ENCODE measurements around the gene DHFR.
A peak's percentile ranks its signal among the peaks of the same experiment; 100 is the strongest.

The DHFR gene

DNA sequence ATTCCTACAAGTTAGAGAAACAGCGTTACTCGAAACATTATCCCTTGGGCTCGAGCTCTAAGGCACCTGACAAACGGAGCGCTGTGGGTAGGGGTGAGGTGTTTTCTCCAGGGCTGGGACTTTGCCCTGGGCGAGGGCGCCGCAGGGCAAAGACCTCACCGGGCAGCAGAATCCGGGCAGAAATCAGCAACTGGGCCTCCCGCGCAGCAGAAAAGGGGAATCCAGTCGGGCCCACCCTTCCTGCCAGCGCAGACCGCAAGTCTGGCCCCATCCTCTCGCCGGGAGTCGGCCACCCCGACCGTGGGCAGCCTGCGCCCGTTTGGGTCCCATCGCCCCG is 761 bp downstream of the DHFR start:
- DNase-seq: peak; percentile 33

DNA sequence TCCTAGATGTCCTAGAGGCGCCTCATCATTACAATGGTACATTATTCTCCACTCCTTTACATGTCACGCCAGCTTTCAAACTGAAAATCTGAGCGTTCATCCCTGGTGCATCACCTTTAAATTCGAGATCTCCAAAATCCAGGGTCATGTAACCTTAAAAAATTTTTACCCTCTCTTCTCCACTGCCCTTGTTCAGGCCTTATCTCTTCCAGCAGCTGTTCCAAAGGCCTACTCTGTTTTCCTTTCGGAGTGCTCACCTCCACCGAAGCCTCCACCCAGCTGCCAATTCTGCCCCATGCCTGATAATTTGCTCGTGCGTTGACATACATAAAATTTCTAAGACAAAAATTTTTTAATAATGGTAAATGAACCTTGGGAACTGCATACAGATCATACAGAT is 1.3 kb downstream of the DHFR start:
- DNase-seq: no peak

GRCh38 chr5:80646926-80647325 is 7.9 kb downstream of the DHFR start:
- DNase-seq: no peak

DNA sequence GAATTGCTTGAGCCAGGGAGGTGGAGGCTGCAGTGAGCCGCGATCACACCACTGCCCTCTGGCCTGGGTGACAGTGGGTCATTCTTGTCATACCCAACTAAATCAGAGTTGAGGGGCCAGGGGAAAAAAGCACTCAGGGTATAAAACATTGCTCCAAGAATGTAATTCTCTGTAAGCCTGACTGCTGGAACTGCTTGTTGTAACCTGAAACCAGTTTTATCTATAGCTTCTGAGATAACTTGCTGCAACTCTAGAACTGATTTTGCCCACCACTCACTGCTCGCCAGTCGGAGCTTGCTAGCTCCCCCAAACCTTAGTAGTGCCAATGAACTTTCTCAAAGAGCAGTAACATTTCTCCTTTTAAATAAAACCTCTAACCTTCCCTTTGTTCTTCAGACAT is 9.9 kb downstream of the DHFR start:
- no peak for DNase-seq

GRCh38 chr5:80641353-80641752 is 13.4 kb downstream of the DHFR start:
- DNase-seq: no peak

- DNase-seq: no peak
These were observed 20.6 kb downstream of the DHFR start for GRCh38 chr5:80634193-80634592.

GRCh38 chr5:80632700-80633099 is 22.1 kb downstream of the DHFR start:
- DNase-seq: no peak

DNA sequence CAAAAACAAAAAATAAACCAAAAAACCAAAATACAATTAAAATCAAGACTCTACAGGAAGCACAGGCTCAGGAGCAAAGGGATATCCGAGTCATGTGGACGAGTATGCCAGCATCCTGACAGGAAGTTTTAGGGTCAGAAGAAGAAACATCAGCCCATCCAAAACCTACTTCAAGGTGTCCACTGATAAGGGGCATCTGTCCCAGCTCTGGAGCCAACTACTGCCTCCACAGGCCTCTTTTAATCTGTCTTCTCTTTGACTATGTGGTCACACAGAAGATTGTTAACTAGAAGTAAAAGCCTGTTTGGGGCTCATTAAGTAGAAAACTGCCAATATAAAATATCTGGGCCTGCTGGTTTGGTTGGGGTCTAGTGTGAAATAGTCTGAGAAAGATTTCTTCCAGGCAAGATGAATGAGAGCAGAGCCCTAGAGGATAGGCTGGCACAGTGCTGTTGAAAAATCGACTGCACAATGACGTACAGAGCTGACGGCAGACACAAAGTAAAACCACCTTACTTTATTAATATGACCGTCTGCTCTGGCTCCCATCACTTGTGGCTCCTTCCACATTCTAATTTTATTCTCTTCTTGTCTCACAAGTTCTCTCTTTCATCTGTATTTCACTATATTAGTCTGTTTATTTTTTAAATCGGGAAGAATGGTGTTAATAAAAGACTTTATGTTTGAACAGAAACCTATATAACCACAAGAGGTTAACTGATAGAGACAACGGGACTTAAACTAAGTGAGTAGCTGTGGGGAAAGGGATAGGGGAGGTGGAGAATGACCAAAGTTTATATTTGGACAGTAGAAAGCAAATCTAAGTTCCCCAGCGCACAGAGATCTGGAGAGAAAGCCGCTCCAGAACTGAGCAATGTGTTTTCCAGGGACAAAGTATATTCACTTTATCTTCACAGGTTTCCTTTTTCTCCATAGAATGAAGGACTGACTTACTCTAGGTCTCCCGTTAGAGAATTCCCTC is 23.2 kb downstream of the DHFR start:
- no peak for DNase-seq

DNA sequence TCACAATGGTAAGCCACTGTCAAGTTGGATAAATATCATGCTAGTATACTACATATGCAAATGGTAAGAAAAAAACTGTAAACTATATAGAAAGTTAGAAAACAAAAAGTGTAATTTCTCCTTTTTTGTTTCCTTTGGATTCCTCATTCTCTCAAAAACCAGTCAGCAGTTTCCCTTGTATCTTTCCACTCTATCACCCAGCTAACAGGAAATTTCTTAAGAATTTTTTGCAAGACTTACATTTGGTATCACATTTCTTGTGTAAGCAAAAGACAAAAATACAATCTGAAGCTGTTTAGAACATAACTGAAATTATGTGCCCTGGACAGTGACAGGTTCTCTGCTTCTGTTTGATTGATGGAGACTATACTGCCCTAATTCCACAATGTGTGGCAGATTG is 25.5 kb downstream of the DHFR start:
- DNase-seq: no peak

DNA sequence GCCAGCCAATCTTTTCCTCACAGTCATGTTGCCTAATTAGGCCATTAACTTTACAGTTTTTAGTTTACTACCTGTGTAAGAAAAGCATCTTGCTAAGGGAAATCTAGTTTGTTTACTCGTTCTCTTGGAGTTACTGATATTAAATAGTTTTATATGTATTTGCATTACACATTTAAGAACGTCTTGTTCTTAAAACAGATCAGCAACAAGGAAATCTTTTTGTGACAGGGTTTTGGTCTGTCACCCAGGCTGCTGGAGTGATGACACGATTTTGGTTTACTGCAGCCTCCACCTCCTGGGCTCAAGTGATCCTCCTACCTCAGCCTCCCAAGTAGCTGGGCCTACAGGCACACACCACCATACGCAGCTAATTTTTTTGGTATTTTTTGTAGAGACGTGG is 29.6 kb downstream of the DHFR start:
- no peak for DNase-seq

DNA sequence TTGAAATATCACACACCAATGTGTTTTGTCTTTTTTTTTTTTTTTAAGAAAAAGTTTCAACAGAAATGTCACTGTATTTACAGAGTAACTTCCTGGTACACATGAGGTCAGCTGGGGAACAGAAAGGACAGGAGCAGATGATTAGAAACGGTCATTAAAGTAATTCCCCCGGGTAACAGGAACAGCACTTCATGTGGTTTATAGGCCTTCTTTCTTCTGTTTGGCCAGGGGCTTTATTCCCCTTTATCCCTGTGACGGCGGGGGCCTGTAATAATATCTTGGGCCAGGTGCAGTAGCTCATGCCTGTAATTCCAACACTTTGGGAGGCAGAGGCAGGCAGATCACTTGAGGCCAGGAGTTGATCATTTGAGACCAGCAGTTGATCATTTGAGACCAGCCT is 30.8 kb downstream of the DHFR start:
- no peak for DNase-seq

DNA sequence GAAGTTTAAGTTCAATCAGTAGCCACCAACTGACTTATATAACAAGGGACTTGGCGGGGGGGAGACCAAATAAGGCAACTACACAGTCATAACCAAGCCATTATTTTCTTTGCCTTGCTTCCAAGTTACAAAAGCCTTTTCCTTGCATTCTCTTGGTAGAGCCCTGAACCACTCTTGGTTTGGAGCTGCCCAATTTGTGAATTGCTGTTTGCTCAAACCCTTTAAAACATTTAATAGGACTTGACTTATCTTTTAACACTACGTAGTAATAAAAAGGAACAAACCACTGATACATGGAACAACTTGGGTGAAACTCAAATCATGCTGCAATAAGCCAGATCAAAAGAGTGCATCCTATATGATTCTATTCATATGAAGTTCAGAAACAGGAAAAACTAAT is 32.0 kb downstream of the DHFR start:
- no peak for DNase-seq

DNA sequence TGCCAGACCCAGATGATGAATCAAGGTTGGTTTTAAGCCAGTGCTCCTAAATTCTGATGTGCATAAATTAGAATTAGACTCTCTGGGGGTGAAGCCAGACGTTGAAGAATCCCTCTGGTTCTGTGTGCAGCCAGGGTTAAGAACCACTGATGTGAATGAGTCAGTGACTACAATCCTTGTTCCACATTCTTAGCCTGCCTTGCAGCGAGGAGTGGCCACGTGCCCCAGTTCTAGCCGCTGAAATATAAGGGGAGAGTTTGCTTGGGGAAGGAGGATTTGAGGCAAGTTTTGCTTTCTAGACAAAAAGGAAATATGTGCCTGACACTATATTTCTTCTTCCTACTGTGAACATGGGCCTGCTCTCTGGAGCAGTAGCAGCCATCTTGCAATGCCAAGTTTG is 34.6 kb downstream of the DHFR start:
- DNase-seq: peak; percentile 14

DNA sequence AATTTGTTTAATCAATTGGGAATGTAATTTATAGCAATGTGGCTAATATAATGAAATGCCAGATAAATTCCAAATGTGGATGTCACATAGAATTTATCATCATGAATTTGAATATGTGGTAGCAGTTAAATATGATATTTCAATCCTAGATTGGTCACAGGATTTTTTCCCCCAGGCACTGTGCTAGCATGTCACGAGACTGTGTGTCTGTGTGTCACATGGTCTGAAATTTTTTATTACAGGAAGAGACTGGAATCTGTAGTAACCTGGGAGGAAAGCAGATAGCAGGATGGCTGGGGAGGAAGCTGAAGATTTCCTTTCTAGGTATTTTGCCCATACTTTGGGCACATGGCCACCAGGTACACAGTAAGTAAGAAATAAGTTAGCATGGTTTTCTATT is 35.7 kb downstream of the DHFR start:
- DNase-seq: no peak

GRCh38 chr5:80618438-80618837 is 36.3 kb downstream of the DHFR start:
- no peak for DNase-seq

DNA sequence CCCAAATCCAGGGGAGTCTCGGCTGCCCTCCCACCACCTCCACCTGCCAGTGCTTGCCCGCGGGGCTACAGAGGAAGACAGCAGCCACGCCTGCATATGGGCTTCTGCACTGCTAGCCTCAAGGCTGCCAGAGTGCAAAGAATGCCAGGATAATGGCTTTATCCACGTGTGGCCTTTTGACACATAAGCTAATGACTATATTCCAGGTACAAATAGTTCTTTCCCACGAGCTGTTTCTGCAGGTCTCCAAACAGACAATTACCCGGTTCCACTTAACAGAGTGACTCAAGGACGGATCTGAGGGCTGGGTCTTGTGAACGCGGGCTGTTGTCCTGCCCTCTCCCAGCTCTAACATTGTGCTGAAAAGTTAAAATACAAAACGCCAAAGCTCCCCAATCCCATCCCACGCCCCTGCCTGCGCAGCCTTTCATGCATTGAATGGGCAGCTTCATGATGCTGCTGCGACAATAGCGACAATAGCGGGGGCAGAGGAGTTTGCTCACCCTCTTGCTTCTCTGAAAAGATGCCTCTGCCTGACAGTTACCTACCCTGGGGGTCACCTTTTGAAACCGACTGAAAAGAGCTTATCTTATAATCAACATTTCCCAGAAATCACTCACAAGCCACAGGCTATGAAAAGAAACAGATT is 39.4 kb downstream of the DHFR start:
- DNase-seq: no peak

- DNase-seq: no peak
These were observed 45.1 kb downstream of the DHFR start for GRCh38 chr5:80609692-80610091.

GRCh38 chr5:80608731-80609130 is 46.1 kb downstream of the DHFR start:
- no peak for DNase-seq

GRCh38 chr5:80607832-80608231 is 47.0 kb downstream of the DHFR start:
- DNase-seq: no peak

GRCh38 chr5:80607343-80607742 is 47.4 kb downstream of the DHFR start:
- DNase-seq: no peak

DNA sequence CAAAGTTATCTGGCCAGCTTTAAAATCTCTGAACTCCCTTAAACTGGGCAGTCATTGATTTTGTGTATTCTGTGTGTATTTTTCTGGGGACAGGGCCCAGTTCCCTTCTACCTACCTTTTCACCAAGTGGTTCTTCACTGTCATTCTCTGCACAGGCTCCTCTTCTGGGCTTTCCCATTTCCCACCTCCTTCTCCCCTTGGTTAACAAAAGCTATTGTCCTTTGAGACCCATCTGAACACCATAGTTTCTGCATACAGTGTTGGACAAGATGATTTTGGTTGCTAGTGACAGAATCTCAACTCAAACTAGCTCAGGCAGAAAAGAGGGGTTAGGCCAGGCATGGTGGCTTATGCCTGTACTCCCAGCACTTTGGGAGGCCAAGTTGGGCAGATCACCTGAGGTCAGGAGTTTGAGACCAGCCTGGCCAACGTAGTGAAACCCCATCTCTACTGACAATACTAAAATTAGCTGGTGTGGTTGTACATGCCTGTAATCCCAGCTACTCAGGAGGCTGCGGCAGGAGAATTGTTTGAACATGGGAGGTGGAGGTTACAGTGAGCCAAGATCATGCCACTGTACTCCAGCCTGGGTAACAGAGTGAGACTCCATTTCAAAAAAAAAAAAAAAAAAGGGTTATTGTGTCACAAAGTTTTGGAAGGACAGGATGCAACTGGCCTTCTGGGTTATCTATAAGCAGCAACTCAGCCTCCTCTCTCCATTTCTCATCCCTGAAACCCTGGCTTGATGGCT is 53.7 kb downstream of the DHFR start:
- DNase-seq: no peak

DNA sequence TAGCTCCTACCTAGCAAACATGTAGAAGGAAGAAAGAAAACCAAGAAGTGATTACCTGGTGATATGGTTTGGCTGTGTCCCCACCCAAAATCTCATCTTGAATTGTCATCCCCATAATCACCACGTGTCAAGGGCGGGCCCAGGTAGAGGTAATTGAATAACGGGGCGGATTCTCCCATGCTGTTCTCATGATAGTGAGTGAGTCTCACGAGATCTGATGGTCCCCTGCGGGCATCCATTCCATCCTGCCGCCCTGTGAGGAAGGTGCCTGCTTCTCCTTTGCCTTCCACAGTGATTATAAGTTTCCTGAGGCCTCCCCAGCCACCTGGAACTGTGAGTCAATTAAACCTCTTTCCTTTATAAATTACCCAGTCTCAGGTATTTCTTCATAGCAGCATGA is 57.3 kb downstream of the DHFR start:
- DNase-seq: no peak

DNA sequence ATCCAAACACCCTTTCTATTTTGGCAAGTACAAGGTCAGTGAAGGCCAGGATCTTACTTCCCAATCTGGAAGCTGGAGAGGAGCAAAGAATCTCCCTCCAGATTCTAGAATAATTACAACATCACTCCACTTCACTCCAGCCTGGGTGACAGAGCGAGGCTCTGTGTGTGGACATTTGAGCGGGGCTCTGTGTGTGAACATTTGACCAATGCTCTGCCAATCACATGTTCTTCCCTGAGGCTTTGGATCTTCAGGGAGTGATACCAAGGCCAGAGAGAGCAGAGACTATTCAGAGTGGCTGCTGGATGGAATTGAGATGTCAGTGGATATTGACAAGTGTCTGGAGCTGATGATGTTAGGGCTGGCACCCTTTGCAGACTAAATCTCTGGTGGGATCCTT is 60.0 kb downstream of the DHFR start:
- no peak for DNase-seq

- DNase-seq: no peak
These were observed 62.0 kb downstream of the DHFR start for GRCh38 chr5:80592761-80593160.
